ENCODE data around the gene SERINC5.

Gene SERINC5

GRCh38 chr5:80229902-80230255, 26.0 kb downstream of the SERINC5 start:
- TF ChIP-seq, protein P1, sequence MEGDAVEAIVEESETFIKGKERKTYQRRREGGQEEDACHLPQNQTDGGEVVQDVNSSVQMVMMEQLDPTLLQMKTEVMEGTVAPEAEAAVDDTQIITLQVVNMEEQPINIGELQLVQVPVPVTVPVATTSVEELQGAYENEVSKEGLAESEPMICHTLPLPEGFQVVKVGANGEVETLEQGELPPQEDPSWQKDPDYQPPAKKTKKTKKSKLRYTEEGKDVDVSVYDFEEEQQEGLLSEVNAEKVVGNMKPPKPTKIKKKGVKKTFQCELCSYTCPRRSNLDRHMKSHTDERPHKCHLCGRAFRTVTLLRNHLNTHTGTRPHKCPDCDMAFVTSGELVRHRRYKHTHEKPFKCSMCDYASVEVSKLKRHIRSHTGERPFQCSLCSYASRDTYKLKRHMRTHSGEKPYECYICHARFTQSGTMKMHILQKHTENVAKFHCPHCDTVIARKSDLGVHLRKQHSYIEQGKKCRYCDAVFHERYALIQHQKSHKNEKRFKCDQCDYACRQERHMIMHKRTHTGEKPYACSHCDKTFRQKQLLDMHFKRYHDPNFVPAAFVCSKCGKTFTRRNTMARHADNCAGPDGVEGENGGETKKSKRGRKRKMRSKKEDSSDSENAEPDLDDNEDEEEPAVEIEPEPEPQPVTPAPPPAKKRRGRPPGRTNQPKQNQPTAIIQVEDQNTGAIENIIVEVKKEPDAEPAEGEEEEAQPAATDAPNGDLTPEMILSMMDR (conservative IDR thresholded peaks at IDR 0.05; ENCODE audit: low read depth, low read length): no peak
- H3K4me3 ChIP-seq (ENCODE audit: low read depth, low read length): no peak overlapping the region
- DNase-seq (ENCODE audit: low read depth): no peak

- TF ChIP-seq, protein P1 (conservative IDR thresholded peaks at IDR 0.05; ENCODE audit: low read depth, low read length): no peak
- DNase-seq (ENCODE audit: low read depth): no peak
- no peak overlapping the region for H3K4me3 ChIP-seq (ENCODE audit: low read depth, low read length)
Measured at GRCh38 chr5:80227979-80228596, 27.8 kb downstream of the SERINC5 start.

DNA sequence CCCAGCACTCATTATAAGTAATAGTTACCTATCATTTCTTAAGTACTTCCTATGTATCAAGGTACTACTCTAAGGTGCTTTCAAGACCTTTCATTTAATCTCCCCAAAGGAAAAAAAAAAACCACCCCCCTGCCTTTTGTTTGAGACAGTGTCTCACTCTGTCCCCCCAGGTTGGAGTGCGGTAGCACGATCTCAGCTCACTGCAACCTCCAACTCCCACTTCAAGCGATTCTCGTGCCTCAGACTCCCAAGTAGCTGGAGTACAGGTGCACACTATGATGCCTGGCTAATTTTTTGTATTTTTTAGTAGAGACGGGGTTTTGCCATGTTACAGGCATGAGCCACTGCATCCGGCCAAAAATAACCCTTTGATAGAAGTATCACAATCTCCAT, 29.9 kb downstream of the SERINC5 start:
- TF ChIP-seq, protein P1 (conservative IDR thresholded peaks at IDR 0.05; ENCODE audit: low read depth, low read length): no peak
- no peak overlapping the region for H3K4me3 ChIP-seq (ENCODE audit: low read depth, low read length)
- DNase-seq (ENCODE audit: low read depth): no peak

DNA sequence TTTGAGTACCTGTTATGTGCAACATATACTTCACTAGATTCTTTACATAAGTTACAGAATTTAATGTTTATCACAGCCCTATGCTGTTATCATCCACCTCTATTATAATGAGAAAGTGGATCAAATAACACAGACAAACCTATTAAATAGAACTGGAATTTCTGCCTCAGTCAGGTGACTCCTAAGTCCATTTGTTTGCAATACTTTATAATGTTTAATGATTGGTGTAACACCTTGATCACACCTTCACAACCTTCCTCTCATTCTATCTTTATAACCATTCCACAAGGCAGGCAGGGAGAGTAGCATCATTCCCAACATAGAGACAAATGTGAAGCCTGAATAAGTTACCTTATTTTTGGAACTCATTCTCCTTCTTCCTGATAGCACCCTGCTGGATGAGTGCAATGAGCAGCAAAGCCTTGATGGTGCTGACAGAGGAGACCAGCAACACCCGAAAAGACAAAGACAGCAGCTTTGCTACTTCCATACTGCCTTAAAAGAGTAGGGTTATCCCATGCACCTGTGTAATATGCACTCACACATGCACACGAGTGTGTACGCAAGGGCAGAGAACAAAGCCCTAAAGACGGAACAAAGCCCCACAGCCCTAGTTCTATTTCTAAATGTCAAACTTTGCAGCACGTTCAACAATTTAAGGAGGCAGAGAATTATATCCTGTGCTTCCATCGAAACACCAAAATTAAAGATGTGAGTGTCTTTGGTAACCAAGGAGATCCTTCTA, 30.5 kb downstream of the SERINC5 start:
- TF ChIP-seq, protein P1 (conservative IDR thresholded peaks at IDR 0.05; ENCODE audit: low read depth, low read length): no peak
- no peak overlapping the region for H3K4me3 ChIP-seq (ENCODE audit: low read depth, low read length)
- no peak for DNase-seq (ENCODE audit: low read depth)

DNA sequence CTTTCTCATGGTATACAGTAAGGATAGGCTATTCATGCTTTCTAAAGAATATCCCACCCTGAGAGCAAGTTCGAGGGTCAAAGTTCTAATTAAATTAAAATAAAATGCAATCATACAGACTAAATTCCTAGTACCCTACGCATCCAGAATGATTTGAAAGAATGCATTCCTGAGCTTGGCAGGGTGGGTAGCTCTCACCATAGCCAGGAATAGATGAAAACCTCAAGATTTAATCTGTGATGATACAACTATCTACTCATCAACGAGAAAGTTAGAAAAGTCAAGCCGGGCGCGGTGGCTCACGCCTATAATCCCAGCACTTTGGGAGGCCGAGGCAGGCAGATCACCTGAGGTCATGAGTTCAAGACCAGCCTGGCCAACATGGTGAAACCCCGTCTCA, 32.3 kb downstream of the SERINC5 start:
- no peak for DNase-seq (ENCODE audit: low read depth)
- H3K4me3 ChIP-seq (ENCODE audit: low read depth, low read length): no peak overlapping the region
- TF ChIP-seq, protein P1 (conservative IDR thresholded peaks at IDR 0.05; ENCODE audit: low read depth, low read length): no peak

- DNase-seq (ENCODE audit: low read depth): no peak
- TF ChIP-seq, protein P1 (conservative IDR thresholded peaks at IDR 0.05; ENCODE audit: low read depth, low read length): no peak
- H3K4me3 ChIP-seq (ENCODE audit: low read depth, low read length): no peak overlapping the region
Measured at GRCh38 chr5:80220245-80220897, 35.5 kb downstream of the SERINC5 start.
